ENCODE measurements around the gene MEGF10.
"Not testable (repeated sequence)": the region's sequence is repeated elsewhere in the genome, so short reads cannot be mapped to it uniquely, and the experiment has no call there.

The MEGF10 gene

GRCh38 chr5:127298656-127299055, 8.1 kb downstream of the MEGF10 start:
- no peak for DNase-seq

DNA sequence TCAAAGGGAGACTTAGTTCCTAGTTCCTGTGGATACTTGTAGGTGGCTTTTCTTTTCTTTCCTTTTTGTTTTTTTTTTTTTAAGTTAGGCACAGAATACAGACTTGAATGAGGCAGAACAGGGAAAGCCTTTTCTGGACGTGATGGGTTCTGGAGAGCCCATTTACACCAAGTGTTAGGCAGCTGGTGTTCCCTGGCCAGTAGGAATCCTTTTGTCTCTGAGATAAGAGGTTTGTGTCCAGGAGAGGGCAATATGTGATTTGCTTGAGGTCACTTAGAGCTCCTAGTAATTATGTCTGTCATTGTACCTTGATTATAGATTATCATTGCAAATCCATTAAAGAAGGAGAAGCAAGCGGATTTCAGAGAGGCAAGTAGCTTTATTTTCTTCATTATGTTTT, 9.1 kb downstream of the MEGF10 start:
- DNase-seq: no peak

DNA sequence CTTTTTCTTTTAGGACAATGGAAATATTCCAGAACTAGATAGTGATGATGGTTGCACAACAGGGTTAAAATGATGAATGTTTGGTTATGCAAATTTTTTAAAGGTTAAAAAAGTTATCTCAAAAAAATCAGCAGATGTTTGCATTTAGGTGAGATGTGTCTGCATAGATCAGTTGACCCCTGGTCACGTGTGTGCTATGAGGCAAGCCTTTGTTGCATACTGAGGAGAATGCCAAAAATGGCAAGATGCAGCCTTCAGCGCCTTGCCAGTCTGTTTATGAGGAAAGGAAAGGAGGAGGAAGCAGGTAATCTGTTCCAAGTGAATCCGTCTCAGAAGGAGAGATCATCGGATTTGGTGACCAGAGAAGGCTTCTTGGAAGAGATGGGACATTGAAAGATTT, 11.9 kb downstream of the MEGF10 start:
- DNase-seq: no peak

DNA sequence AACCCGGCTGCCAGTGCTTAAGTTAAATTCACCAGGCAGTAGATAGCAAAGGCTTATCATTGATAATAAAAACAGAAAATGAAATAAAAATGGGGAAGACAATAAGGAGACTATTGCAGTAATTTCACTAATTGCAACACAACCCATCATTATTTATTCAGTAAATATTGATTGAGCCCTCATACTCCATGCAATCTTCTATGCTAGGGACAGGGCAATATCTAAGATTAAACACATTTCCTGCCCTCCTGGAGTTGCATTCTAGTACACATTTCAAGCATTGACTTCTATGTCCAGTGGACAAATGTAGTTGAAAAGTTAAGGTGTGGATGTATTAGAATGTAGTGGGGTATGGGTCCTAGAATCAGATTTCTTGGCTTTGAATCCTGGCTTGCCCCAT, 12.8 kb downstream of the MEGF10 start:
- DNase-seq: no peak

GRCh38 chr5:127305493-127305892, 14.9 kb downstream of the MEGF10 start:
- DNase-seq: no peak

- no peak for DNase-seq
Observed at GRCh38 chr5:127306036-127306435, 15.4 kb downstream of the MEGF10 start.

GRCh38 chr5:127306647-127307046, 16.1 kb downstream of the MEGF10 start:
- no peak for DNase-seq

GRCh38 chr5:127307868-127308267, 17.3 kb downstream of the MEGF10 start:
- DNase-seq: no peak

DNA sequence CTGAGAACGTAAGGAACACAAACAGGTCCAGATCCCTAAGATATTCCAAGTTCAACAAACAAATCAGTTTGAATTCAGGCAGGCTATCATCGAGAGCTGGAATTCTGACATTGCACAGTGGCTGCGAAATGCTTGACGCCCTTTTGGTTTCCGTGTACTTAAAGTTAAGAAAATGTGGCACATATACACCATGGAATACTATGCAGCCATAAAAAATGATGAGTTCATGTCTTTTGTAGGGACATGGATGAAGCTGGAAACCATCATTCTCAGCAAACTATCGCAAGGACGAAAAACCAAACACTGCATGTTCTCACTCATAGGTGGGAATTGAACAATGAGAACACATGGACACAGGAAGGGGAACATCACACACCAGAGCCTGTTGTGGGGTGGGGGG, 17.7 kb downstream of the MEGF10 start:
- not testable (repeated sequence) for DNase-seq

DNA sequence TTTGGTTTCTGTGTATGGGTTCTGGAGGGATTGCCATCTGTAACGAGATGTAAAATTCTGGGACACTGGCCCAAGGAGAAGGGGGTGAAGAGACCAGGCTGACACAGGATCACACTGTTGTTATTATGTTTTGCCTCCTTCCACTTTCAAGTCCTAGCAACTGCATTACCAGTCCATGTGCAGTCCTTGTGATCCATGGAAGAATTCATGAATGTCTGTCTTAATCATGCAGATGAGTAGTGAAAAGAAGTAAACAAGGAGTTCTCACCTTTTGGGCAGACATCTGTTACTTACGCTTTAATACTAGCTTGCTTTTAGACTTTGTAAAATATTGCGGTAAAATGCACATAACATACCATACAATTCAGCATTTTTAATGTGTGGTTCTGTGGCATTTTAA, 18.3 kb downstream of the MEGF10 start:
- no peak for DNase-seq

DNA sequence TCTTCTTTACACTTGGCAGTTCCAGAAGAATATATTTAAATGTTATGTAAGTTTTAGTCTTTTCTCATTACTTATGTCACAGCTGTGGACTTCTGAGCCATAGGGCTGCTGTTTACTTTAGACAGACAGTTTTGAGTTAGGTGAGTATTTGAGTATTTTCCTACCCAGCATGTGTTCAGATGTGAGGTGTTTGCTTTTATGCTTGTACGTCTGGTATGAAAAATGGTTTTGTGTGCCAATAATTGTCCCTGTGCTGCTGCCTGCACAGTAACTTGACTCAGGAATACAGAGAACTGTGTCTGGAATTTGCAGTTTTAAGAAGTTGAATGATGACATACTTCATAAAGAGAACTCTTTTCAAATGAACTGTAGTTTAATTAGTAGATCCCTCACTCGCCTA, 20.8 kb downstream of the MEGF10 start:
- peak; percentile 42 for DNase-seq

GRCh38 chr5:127311781-127312525, 21.4 kb downstream of the MEGF10 start:
- no peak for DNase-seq

GRCh38 chr5:127313379-127313778, 22.8 kb downstream of the MEGF10 start:
- DNase-seq: no peak

DNA sequence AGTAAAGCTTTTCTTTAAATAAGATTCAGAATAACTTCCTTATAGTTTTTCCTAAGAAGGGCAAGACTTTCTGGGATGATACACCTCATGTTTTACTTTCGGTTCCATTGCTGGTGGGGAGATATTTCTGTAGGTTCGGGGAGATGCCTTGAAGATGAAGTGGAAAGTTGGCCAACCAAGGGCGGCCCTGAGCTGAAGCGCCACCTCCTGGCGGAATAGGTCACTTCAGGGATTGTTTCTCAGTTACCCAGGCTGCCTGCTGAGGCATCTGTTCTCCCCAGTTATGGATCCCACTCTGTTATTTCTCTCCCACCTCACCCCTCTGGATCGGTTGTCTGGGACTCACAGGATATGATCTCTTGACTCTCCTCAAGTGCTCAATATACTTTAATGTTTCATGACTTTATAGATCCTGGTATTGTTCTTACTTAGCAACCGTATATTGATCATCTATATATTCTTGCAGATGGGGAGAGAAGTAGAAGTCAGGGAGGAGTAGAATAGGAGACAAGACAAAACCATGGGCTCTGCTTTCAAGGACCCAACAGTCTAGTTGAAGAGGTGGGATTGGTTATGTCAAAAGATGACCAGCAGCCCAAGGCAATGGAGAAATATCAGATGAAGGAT, 23.4 kb downstream of the MEGF10 start:
- peak; percentile 28 for DNase-seq

- no peak for DNase-seq
Observed at GRCh38 chr5:127316011-127316410, 25.4 kb downstream of the MEGF10 start.

DNA sequence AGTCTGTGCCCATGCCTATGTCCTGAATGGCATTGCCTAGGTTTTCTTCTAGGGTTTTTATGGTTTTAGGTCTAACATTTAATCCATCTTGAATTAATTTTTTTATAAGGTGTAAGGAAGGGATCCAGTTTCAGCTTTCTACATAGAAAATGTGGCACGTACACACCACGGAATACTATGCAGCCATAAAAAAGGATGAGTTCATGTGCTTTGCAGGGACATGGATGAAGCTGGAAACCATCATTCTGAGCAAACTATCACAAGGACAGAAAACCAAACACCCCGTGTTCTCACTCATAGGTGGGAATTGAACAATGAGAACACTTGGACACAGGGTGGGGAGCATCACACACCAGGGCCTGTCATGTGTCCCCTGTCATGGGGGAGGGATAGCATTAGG, 26.8 kb downstream of the MEGF10 start:
- not testable (repeated sequence) for DNase-seq

DNA sequence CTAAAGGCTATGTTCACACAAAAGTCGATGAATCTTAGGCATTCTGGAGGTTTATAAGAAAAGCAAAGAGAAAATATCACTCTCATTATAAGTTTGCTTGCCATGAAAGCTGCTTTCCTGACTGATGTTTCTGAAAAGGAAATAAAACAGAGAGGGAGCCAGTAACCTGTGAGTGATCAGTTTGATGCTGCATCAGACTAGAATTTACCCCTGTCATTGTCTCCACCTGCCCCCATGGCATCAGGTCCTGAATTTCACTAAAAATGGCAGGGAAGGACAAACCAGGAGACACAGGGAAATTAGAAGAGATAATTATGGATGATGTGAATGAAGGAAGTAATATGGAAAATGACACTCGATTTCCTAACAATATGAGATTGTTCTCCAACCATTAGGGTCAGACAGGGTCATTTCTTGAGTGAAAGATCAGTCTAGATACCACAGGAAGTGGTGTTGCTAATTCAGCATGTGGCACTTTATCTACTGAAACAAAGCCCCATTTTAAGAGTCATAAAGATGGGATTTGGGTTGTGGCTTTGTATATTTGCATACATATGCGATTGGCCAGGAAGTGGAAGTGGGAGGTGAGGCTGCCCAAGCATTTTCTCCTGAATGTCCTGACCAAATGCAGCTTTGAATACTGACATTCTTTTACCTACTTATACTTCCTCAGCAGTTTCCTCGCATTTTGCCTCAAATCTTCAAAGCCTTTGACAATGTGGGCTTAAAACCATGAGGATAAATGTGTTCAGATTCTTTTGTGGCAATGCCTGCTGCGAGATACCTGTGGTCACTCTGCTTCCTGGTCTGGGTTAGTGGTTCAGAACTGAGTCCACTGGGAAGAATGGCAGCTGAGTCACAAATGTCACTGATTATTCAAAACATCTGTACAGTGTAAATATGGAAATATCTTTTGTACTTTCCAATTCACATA, 29.7 kb downstream of the MEGF10 start:
- DNase-seq: no peak

DNA sequence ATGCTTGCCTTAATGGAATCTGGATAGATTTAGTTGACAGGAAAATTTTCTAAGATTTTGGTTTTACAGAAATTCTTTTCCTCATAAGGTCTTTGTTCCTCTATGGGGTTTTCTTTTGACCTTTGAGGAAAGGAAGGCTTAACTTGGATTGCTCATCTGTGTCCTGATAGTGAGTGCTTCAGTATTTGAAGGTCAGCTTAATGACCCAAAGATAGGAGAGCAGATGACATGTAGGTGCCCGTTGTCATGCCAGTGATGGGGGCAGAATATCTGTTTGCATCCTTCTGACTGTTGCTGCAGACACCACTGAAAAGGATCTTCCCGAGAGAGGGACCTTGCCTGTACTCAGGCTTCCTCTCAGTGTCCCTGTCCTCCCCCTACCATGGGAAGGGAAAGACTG, 30.9 kb downstream of the MEGF10 start:
- DNase-seq: no peak

GRCh38 chr5:127322403-127322802, 31.8 kb downstream of the MEGF10 start:
- no peak for DNase-seq

DNA sequence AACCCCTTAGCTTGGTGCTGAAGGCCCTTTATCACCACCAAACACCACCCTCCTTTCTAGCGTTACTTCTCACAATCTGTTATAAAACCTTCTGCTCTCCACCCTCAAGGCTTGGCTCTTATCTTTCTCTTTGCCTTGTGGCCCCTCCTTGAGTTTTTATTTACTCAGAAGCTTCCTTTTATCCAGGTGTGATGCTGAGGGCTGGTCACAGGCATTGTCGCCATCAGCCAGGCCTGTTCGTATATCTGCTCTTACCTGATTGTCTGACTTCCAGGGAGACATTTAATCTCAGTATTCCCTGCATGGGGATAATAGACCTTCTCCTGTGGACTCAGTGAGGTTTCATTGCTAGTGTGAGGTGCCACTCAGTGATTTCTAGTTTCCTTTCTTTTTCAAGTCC, 34.2 kb downstream of the MEGF10 start:
- DNase-seq: no peak

- no peak for DNase-seq
Observed at GRCh38 chr5:127326431-127326830, 35.8 kb downstream of the MEGF10 start.

GRCh38 chr5:127326976-127327755, 36.6 kb downstream of the MEGF10 start:
- DNase-seq: no peak

GRCh38 chr5:127330116-127330515, 39.5 kb downstream of the MEGF10 start:
- DNase-seq: no peak
